GM18907 (cell line): ENCODE measurements around the gene STOX2.

Source experiments
- ATAC-seq: cut with Tn5 transposase; IDR thresholded peaks from one replicate; pipeline ENCODE4 v1.9.1; 2021; ENCODE audit warnings: mild to moderate bottlenecking, moderate library complexity; ENCODE audit not compliant: unreplicated experiment

Gene STOX2

GRCh38 chr4:183905081-183905592 is at the start of gene STOX2:
TSS of gene STOX2 (plus strand) at chr4:183905307. CDS start at chr4:183906791, 1,484 bp downstream.
- no peak for ATAC-seq

- no peak for ATAC-seq
These were observed 49.5 kb upstream of the STOX2 start for GRCh38 chr4:183855323-183856190.

GRCh38 chr4:183857040-183857439 is 48.1 kb upstream of the STOX2 start:
- ATAC-seq = no peak

GRCh38 chr4:183858011-183858615 is 47.0 kb upstream of the STOX2 start:
- ATAC-seq = no peak

- no peak for ATAC-seq
These were observed 45.0 kb upstream of the STOX2 start for GRCh38 chr4:183860119-183860518.

GRCh38 chr4:183860731-183861130 is 44.4 kb upstream of the STOX2 start:
- no peak for ATAC-seq

- no peak for ATAC-seq
These were observed 43.7 kb upstream of the STOX2 start for GRCh38 chr4:183861426-183861825.

GRCh38 chr4:183863155-183863825 is 41.8 kb upstream of the STOX2 start:
- ATAC-seq = no peak

- ATAC-seq = no peak
These were observed 37.9 kb upstream of the STOX2 start for GRCh38 chr4:183867247-183867646.

GRCh38 chr4:183870997-183871396 is 34.1 kb upstream of the STOX2 start:
- ATAC-seq = no peak

- no peak for ATAC-seq
These were observed 33.5 kb upstream of the STOX2 start for GRCh38 chr4:183871581-183871980.

GRCh38 chr4:183872531-183872930 is 32.6 kb upstream of the STOX2 start:
- ATAC-seq = no peak

- ATAC-seq = no peak
These were observed 31.5 kb upstream of the STOX2 start for GRCh38 chr4:183873409-183874185.

- no peak for ATAC-seq
These were observed 29.8 kb upstream of the STOX2 start for GRCh38 chr4:183875251-183875825.

- no peak for ATAC-seq
These were observed 28.7 kb upstream of the STOX2 start for GRCh38 chr4:183876268-183876934.

GRCh38 chr4:183878251-183878970 is 26.7 kb upstream of the STOX2 start:
- no peak for ATAC-seq

- ATAC-seq = no peak
These were observed 19.8 kb upstream of the STOX2 start for GRCh38 chr4:183885205-183885720.

GRCh38 chr4:183887351-183887750 is 17.8 kb upstream of the STOX2 start:
- ATAC-seq = no peak

- ATAC-seq = no peak
These were observed 16.5 kb upstream of the STOX2 start for GRCh38 chr4:183888564-183888963.
